ENCODE data around the gene STK10.

DNA sequence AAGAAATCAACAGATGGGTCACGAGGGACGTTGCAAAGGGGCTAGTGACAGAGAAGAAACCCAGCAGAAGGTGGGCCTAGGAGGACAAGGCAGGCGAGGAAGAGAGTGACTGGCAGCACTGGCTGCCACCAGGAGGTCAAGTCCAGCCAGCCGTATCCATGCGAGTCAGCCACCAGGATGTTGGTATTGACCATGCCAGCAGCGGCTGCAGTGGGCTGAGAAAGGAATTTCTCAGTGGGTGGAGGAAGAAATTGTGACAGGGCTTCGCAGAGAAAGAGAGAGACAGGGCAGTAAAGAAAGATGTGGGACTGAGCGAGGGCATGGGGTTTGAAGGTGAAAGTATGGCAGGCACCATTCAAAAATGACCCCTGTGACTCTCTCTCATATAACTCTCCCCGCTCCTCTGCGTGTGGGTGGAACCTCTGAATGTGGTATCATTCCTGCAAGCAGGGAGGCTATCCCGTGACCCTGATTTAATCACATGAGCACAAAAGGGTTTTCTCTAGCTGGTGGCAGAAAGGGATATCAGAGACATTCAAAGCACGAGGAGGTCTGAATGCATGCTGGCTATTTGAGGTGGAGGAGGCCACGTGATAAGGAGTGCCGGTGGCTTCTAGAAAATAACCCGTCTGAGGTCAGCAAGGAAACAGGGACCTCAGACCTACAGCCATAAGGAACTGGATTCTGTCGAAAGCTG, 136.2 kb downstream of the STK10 start:
- TF ChIP-seq, protein P1, sequence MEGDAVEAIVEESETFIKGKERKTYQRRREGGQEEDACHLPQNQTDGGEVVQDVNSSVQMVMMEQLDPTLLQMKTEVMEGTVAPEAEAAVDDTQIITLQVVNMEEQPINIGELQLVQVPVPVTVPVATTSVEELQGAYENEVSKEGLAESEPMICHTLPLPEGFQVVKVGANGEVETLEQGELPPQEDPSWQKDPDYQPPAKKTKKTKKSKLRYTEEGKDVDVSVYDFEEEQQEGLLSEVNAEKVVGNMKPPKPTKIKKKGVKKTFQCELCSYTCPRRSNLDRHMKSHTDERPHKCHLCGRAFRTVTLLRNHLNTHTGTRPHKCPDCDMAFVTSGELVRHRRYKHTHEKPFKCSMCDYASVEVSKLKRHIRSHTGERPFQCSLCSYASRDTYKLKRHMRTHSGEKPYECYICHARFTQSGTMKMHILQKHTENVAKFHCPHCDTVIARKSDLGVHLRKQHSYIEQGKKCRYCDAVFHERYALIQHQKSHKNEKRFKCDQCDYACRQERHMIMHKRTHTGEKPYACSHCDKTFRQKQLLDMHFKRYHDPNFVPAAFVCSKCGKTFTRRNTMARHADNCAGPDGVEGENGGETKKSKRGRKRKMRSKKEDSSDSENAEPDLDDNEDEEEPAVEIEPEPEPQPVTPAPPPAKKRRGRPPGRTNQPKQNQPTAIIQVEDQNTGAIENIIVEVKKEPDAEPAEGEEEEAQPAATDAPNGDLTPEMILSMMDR (conservative IDR thresholded peaks at IDR 0.05; ENCODE audit: low read depth in 2 of 2), result no peak
- TF ChIP-seq EZH2 (IDR thresholded peaks at IDR 0.05; ENCODE audit: low read depth, unreplicated experiment) (no peak), EZH2phosphoT487 (IDR thresholded peaks at IDR 0.05; ENCODE audit: unreplicated experiment) (no peak), ZNF114 (CRISPR knock-in tag; IDR thresholded peaks at IDR 0.05) (no peak)
- TF ChIP-seq, protein P2, sequence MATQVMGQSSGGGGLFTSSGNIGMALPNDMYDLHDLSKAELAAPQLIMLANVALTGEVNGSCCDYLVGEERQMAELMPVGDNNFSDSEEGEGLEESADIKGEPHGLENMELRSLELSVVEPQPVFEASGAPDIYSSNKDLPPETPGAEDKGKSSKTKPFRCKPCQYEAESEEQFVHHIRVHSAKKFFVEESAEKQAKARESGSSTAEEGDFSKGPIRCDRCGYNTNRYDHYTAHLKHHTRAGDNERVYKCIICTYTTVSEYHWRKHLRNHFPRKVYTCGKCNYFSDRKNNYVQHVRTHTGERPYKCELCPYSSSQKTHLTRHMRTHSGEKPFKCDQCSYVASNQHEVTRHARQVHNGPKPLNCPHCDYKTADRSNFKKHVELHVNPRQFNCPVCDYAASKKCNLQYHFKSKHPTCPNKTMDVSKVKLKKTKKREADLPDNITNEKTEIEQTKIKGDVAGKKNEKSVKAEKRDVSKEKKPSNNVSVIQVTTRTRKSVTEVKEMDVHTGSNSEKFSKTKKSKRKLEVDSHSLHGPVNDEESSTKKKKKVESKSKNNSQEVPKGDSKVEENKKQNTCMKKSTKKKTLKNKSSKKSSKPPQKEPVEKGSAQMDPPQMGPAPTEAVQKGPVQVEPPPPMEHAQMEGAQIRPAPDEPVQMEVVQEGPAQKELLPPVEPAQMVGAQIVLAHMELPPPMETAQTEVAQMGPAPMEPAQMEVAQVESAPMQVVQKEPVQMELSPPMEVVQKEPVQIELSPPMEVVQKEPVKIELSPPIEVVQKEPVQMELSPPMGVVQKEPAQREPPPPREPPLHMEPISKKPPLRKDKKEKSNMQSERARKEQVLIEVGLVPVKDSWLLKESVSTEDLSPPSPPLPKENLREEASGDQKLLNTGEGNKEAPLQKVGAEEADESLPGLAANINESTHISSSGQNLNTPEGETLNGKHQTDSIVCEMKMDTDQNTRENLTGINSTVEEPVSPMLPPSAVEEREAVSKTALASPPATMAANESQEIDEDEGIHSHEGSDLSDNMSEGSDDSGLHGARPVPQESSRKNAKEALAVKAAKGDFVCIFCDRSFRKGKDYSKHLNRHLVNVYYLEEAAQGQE (IDR thresholded peaks at IDR 0.05; ENCODE audit: unreplicated experiment), result no peak
